GM21723 (cell line): ENCODE results near the gene TRAFD1.

Source experiments
- ATAC-seq: cut with Tn5 transposase; IDR thresholded peaks from one replicate; pipeline ENCODE4 v1.9.1; 2021; ENCODE audit warnings: mild to moderate bottlenecking, moderate library complexity; ENCODE audit not compliant: unreplicated experiment

TRAFD1 gene

GRCh38 chr12:112198120-112198733 is 72.9 kb downstream of the TRAFD1 start:
- ATAC-seq, result no peak

- ATAC-seq, result no peak
Observed at GRCh38 chr12:112199136-112199535, 73.8 kb downstream of the TRAFD1 start.
